Hematopoietic multipotent progenitor cell (in vitro differentiated cells): ENCODE measurements around the gene EPHB4. TPM values are rescaled to one million over a fixed set of nuclear protein-coding genes. Genes with fewer than 3 reads are reported as not detected.

ENCODE experiments used
- small RNA-seq: library from RNA; depleted of rRNA; stranded (forward); fragments of <200 nt; gene quantifications from one replicate; pipeline ENCODE3, GENCODE V24; 2012
- total RNA-seq: library from RNA; depleted of rRNA; stranded (reverse); fragments of >200 nt; gene quantifications from one replicate; pipeline ENCODE4 v1.2.3, GENCODE V29; 2012

Gene EPHB4
- total RNA-seq, 1 donor, result 20.5 TPM

Small RNA genes within 50 kb of the gene (small RNA-seq; reads per million reads assigned to genes)
- not detected for gene RN7SL750P

Other genes starting within 250 kb of the EPHB4 start
- gene LRCH4, start 241.4 kb downstream of the EPHB4 start, total RNA-seq, result 109 TPM
- 0.81 TPM for gene FBXO24, start 241.2 kb downstream of the EPHB4 start, total RNA-seq
- gene PCOLCE, start 225.2 kb downstream of the EPHB4 start, total RNA-seq, result 0.81 TPM
- 12.1 TPM for gene MOSPD3, start 215.0 kb downstream of the EPHB4 start, total RNA-seq
- 51.7 TPM for gene TFR2, start 186.0 kb downstream of the EPHB4 start, total RNA-seq
- gene ACTL6B, start 171.1 kb downstream of the EPHB4 start, total RNA-seq, result not detected
- gene GNB2, start 153.8 kb downstream of the EPHB4 start, total RNA-seq, result 121 TPM
- gene GIGYF1, start 133.3 kb downstream of the EPHB4 start, total RNA-seq, result 36.9 TPM
- gene POP7, start 121.4 kb downstream of the EPHB4 start, total RNA-seq, result 31.8 TPM
- not detected for gene EPO, start 107.1 kb downstream of the EPHB4 start, total RNA-seq
- 0.27 TPM for gene ZAN, start 93.9 kb downstream of the EPHB4 start, total RNA-seq
- gene SLC12A9, start 25.2 kb upstream of the EPHB4 start, total RNA-seq, result 27.2 TPM
- 44.7 TPM for gene TRIP6, start 39.9 kb upstream of the EPHB4 start, total RNA-seq
- gene SRRT, start 47.6 kb upstream of the EPHB4 start, total RNA-seq, result 67.6 TPM
- gene UFSP1, start 62.2 kb upstream of the EPHB4 start, total RNA-seq, result 4.6 TPM
- 0.27 TPM for gene ACHE, start 68.4 kb upstream of the EPHB4 start, total RNA-seq
- gene MUC3A, start 122.0 kb upstream of the EPHB4 start, total RNA-seq, result under 0.01 TPM
- 0.27 TPM for gene MUC12, start 142.0 kb upstream of the EPHB4 start, total RNA-seq
- gene MUC17, start 192.6 kb upstream of the EPHB4 start, total RNA-seq, result under 0.01 TPM